ENCODE data around the gene PLCG1.

- TF ChIP-seq RAD21 (IDR thresholded peaks at IDR 0.05; ENCODE audit: low read depth) (no peak), EGR1 (IDR thresholded peaks at IDR 0.05; ENCODE audit: low read depth) (no peak), EZH2 (IDR thresholded peaks at IDR 0.05) (no peak), CEBPB (IDR thresholded peaks at IDR 0.05; ENCODE audit: low read depth) (no peak), ZFX (IDR thresholded peaks at IDR 0.05) (no peak), CTCF (IDR thresholded peaks at IDR 0.05 in 2 of 3, conservative IDR thresholded peaks at IDR 0.05 in 1 of 3; ENCODE audit: borderline replicate concordance in 1 of 3, insufficient read depth in 1 of 3, low read depth in 2 of 3, low read length in 2 of 3) (no peak), FOSL1 (IDR thresholded peaks at IDR 0.05; ENCODE audit: low read depth) (no peak), POLR2A (IDR thresholded peaks at IDR 0.05; ENCODE audit: borderline replicate concordance, extremely low read depth, insufficient read depth, insufficient read length) (no peak), SIN3A (IDR thresholded peaks at IDR 0.05; ENCODE audit: low read depth) (no peak), JUND (IDR thresholded peaks at IDR 0.05) (no peak), CBX3 (IDR thresholded peaks at IDR 0.05; ENCODE audit: low read depth) (no peak), ATF3 (IDR thresholded peaks at IDR 0.05) (no peak)
- TF ChIP-seq, protein P1, sequence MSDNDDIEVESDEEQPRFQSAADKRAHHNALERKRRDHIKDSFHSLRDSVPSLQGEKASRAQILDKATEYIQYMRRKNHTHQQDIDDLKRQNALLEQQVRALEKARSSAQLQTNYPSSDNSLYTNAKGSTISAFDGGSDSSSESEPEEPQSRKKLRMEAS (IDR thresholded peaks at IDR 0.05) = no peak
Measured at GRCh38 chr20:41171736-41172295, 34.5 kb downstream of the PLCG1 start.
